ENCODE measurements around the gene LBX1.

LBX1 gene

GRCh38 chr10:101238732-101239105 lies 9.5 kb upstream of the LBX1 start:
- no peak overlapping the region for H3K4me3 ChIP-seq (ENCODE audit: low read depth in 1 of 2, low read length in 2 of 2)
- no peaks in the 10 kb centered on the region for H3K9me3 ChIP-seq (ENCODE audit: low read length)
- no peaks in the 10 kb centered on the region for H3K4me1 ChIP-seq (ENCODE audit: insufficient read depth, low read length)
- H3K27ac ChIP-seq (ENCODE audit: low read depth, low read length): no peak overlapping the region
- H3K9ac ChIP-seq (ENCODE audit: low read length): no peak overlapping the region
- H3K36me3 ChIP-seq (ENCODE audit: insufficient read depth, low read length): no peaks in the 10 kb centered on the region
- H3K27me3 ChIP-seq (ENCODE audit: control insufficient read depth in 1 of 2, insufficient read depth in 2 of 2, low read length in 2 of 2): peaks cover 52 to 66% of the 10 kb centered on the region in 2 donors

GRCh38 chr10:101237982-101238731 lies 8.9 kb upstream of the LBX1 start:
- H3K27ac ChIP-seq (ENCODE audit: low read depth, low read length): no peak overlapping the region
- H3K4me1 ChIP-seq (ENCODE audit: insufficient read depth, low read length): no peaks in the 10 kb centered on the region
- H3K27me3 ChIP-seq (ENCODE audit: control insufficient read depth in 1 of 2, insufficient read depth in 2 of 2, low read length in 2 of 2): peaks cover 55 to 72% of the 10 kb centered on the region in 2 donors
- H3K9ac ChIP-seq (ENCODE audit: low read length): no peak overlapping the region
- H3K9me3 ChIP-seq (ENCODE audit: low read length): no peaks in the 10 kb centered on the region
- H3K36me3 ChIP-seq (ENCODE audit: insufficient read depth, low read length): no peaks in the 10 kb centered on the region
- H3K4me3 ChIP-seq (ENCODE audit: low read depth in 1 of 2, low read length in 2 of 2): no peak overlapping the region

GRCh38 chr10:101237081-101237981 lies 8.1 kb upstream of the LBX1 start:
- Histone ChIP-seq H3K9ac (ENCODE audit: low read length) (no peak overlapping the region), H3K27me3 (ENCODE audit: control insufficient read depth in 1 of 2, insufficient read depth in 2 of 2, low read length in 2 of 2) (peaks cover 64 to 77% of the 10 kb centered on the region in 2 donors), H3K27ac (ENCODE audit: low read depth, low read length) (no peak overlapping the region), H3K36me3 (ENCODE audit: insufficient read depth, low read length) (no peaks in the 10 kb centered on the region), H3K4me1 (ENCODE audit: insufficient read depth, low read length) (no peaks in the 10 kb centered on the region), H3K9me3 (ENCODE audit: low read length) (no peaks in the 10 kb centered on the region), H3K4me3 (ENCODE audit: low read depth in 1 of 2, low read length in 2 of 2) (no peak overlapping the region)

GRCh38 chr10:101236376-101237080 lies 7.3 kb upstream of the LBX1 start:
- H3K4me3 ChIP-seq (ENCODE audit: low read depth in 1 of 2, low read length in 2 of 2): no peak overlapping the region
- H3K27ac ChIP-seq (ENCODE audit: low read depth, low read length): no peak overlapping the region
- H3K36me3 ChIP-seq (ENCODE audit: insufficient read depth, low read length): no peaks in the 10 kb centered on the region
- H3K9ac ChIP-seq (ENCODE audit: low read length): no peak overlapping the region
- no peaks in the 10 kb centered on the region for H3K4me1 ChIP-seq (ENCODE audit: insufficient read depth, low read length)
- peaks cover 72 to 79% of the 10 kb centered on the region in 2 donors for H3K27me3 ChIP-seq (ENCODE audit: control insufficient read depth in 1 of 2, insufficient read depth in 2 of 2, low read length in 2 of 2)
- H3K9me3 ChIP-seq (ENCODE audit: low read length): no peaks in the 10 kb centered on the region

GRCh38 chr10:101235766-101236165 lies 6.5 kb upstream of the LBX1 start:
- H3K9me3 ChIP-seq (ENCODE audit: low read length): no peaks in the 10 kb centered on the region
- no peak overlapping the region for H3K9ac ChIP-seq (ENCODE audit: low read length)
- H3K36me3 ChIP-seq (ENCODE audit: insufficient read depth, low read length): no peaks in the 10 kb centered on the region
- no peak overlapping the region for H3K4me3 ChIP-seq (ENCODE audit: low read depth in 1 of 2, low read length in 2 of 2)
- no peak overlapping the region for H3K27ac ChIP-seq (ENCODE audit: low read depth, low read length)
- H3K27me3 ChIP-seq (ENCODE audit: control insufficient read depth in 1 of 2, insufficient read depth in 2 of 2, low read length in 2 of 2): peaks cover 79 to 87% of the 10 kb centered on the region in 2 donors
- H3K4me1 ChIP-seq (ENCODE audit: insufficient read depth, low read length): no peaks in the 10 kb centered on the region

GRCh38 chr10:101234333-101234732 lies 5.1 kb upstream of the LBX1 start:
- Histone ChIP-seq H3K4me3 (ENCODE audit: low read depth in 1 of 2, low read length in 2 of 2) (no peak overlapping the region), H3K4me1 (ENCODE audit: insufficient read depth, low read length) (no peaks in the 10 kb centered on the region), H3K9me3 (ENCODE audit: low read length) (no peaks in the 10 kb centered on the region), H3K9ac (ENCODE audit: low read length) (no peak overlapping the region), H3K27ac (ENCODE audit: low read depth, low read length) (no peak overlapping the region), H3K27me3 (ENCODE audit: control insufficient read depth in 1 of 2, insufficient read depth in 2 of 2, low read length in 2 of 2) (peaks cover 91 to 100% of the 10 kb centered on the region in 2 donors), H3K36me3 (ENCODE audit: insufficient read depth, low read length) (no peaks in the 10 kb centered on the region)

- Histone ChIP-seq H3K36me3 (ENCODE audit: insufficient read depth, low read length) (no peaks in the 10 kb centered on the region), H3K27me3 (ENCODE audit: control insufficient read depth in 1 of 2, insufficient read depth in 2 of 2, low read length in 2 of 2) (peaks cover 91 to 100% of the 10 kb centered on the region in 2 donors), H3K9ac (ENCODE audit: low read length) (no peak overlapping the region), H3K27ac (ENCODE audit: low read depth, low read length) (no peak overlapping the region), H3K4me1 (ENCODE audit: insufficient read depth, low read length) (no peaks in the 10 kb centered on the region), H3K9me3 (ENCODE audit: low read length) (no peaks in the 10 kb centered on the region), H3K4me3 (ENCODE audit: low read depth in 1 of 2, low read length in 2 of 2) (no peak overlapping the region)
These were observed 4.6 kb upstream of the LBX1 start for GRCh38 chr10:101233863-101234262.

- Histone ChIP-seq H3K9ac (ENCODE audit: low read length) (no peak overlapping the region), H3K9me3 (ENCODE audit: low read length) (no peaks in the 10 kb centered on the region), H3K27me3 (ENCODE audit: control insufficient read depth in 1 of 2, insufficient read depth in 2 of 2, low read length in 2 of 2) (peaks cover 88 to 99% of the 10 kb centered on the region in 2 donors), H3K36me3 (ENCODE audit: insufficient read depth, low read length) (no peaks in the 10 kb centered on the region), H3K4me1 (ENCODE audit: insufficient read depth, low read length) (no peaks in the 10 kb centered on the region), H3K4me3 (ENCODE audit: low read depth in 1 of 2, low read length in 2 of 2) (no peak overlapping the region), H3K27ac (ENCODE audit: low read depth, low read length) (no peak overlapping the region)
These were observed 4.2 kb upstream of the LBX1 start for GRCh38 chr10:101233443-101233842.

GRCh38 chr10:101231912-101232689 lies 2.8 kb upstream of the LBX1 start:
- H3K4me3 ChIP-seq (ENCODE audit: low read depth in 1 of 2, low read length in 2 of 2): no peak overlapping the region
- H3K27ac ChIP-seq (ENCODE audit: low read depth, low read length): no peak overlapping the region
- no peaks in the 10 kb centered on the region for H3K9me3 ChIP-seq (ENCODE audit: low read length)
- no peaks in the 10 kb centered on the region for H3K36me3 ChIP-seq (ENCODE audit: insufficient read depth, low read length)
- H3K9ac ChIP-seq (ENCODE audit: low read length): no peak overlapping the region
- no peaks in the 10 kb centered on the region for H3K4me1 ChIP-seq (ENCODE audit: insufficient read depth, low read length)
- H3K27me3 ChIP-seq (ENCODE audit: control insufficient read depth in 1 of 2, insufficient read depth in 2 of 2, low read length in 2 of 2): peaks cover 87 to 99% of the 10 kb centered on the region in 2 donors

- no peak overlapping the region for H3K4me3 ChIP-seq (ENCODE audit: low read depth in 1 of 2, low read length in 2 of 2)
- H3K36me3 ChIP-seq (ENCODE audit: insufficient read depth, low read length): no peaks in the 10 kb centered on the region
- H3K9ac ChIP-seq (ENCODE audit: low read length): no peak overlapping the region
- peaks cover 7% of the 10 kb centered on the region for H3K4me1 ChIP-seq (ENCODE audit: insufficient read depth, low read length)
- no peaks in the 10 kb centered on the region for H3K9me3 ChIP-seq (ENCODE audit: low read length)
- no peak overlapping the region for H3K27ac ChIP-seq (ENCODE audit: low read depth, low read length)
- peaks cover 84 to 99% of the 10 kb centered on the region in 2 donors for H3K27me3 ChIP-seq (ENCODE audit: control insufficient read depth in 1 of 2, insufficient read depth in 2 of 2, low read length in 2 of 2)
These were observed 1.8 kb upstream of the LBX1 start for GRCh38 chr10:101231092-101231491.

Measured in muscle layer of colon (tissue), 2 donors.